ENCODE results near the gene UBE2S. TPM values are rescaled to one million over a fixed set of nuclear protein-coding genes. Genes with fewer than 3 reads are reported as not detected.
"Not testable (repeated sequence)": the region's sequence is repeated elsewhere in the genome, so short reads cannot be mapped to it uniquely, and the experiment has no call there.

Gene UBE2S
- total RNA-seq, 2 donors from 2014 or later = 43.8 to 147 TPM

GRCh38 chr19:55407800-55408532 is 378 bp upstream of the UBE2S start:
- Histone ChIP-seq H3K4me1 (peaks cover 6% of the 10 kb centered on the region), H3K9me3 (no peaks in the 10 kb centered on the region), H3K27me3 (no peaks in the 10 kb centered on the region), H3K36me3 (peaks cover 3% of the 10 kb centered on the region), H3K4me3 (peak overlapping the region; percentile 97), H3K9ac (ENCODE audit: low read depth in 2 of 2, low read length in 2 of 2) (peak overlapping the region; percentile 81 to 97), H3K27ac (peak overlapping the region; percentile 92)
- intact Hi-C loops (cut with DNase I) = no loop called here
- TF ChIP-seq CTCF (IDR thresholded peaks at IDR 0.05) = no peak
- DNase-seq = peak; percentile 98

GRCh38 chr19:55406826-55407549 is 600 bp downstream of the UBE2S start:
- no peaks in the 10 kb centered on the region for H3K27me3 ChIP-seq
- H3K9me3 ChIP-seq = no peaks in the 10 kb centered on the region
- H3K4me1 ChIP-seq = peaks cover 6% of the 10 kb centered on the region
- H3K27ac ChIP-seq = peak overlapping the region; percentile 92
- DNase-seq = no peak
- peak overlapping the region; percentile 97 for H3K4me3 ChIP-seq
- H3K9ac ChIP-seq (ENCODE audit: low read depth in 2 of 2, low read length in 2 of 2) = peak overlapping the region; percentile 81 to 97
- intact Hi-C loops (cut with DNase I) = no loop called here
- H3K36me3 ChIP-seq = peaks cover 12% of the 10 kb centered on the region
- no peak for TF ChIP-seq CTCF (IDR thresholded peaks at IDR 0.05)

- peak overlapping the region; percentile 44 to 81 for H3K9ac ChIP-seq (ENCODE audit: low read depth in 2 of 2, low read length in 2 of 2)
- no peak overlapping the region for H3K27ac ChIP-seq
- intact Hi-C loops (cut with DNase I) = no loop called here
Observed at GRCh38 chr19:55406091-55406825, 1.3 kb downstream of the UBE2S start.

DNA sequence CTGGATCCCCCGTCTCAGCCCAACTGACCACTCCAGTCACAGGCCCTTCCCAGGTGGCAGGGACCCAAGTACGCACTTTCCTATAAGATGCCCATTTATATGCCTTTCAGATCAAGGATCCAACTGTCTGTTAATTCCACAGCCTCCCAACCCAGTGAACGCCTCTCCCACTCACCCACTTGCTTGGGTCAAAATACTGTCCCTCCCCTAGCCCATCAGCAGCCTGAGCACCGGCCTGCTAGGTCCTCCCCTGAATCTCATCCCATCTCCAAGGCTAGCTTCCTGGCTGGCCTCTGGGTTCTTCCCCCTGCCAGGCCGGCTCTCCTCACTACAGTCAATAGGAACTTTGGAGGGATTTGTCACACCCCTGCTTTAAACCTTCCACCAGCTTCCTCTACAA is 1.9 kb downstream of the UBE2S start:
- Histone ChIP-seq H3K27me3 (no peaks in the 10 kb centered on the region), H3K4me3 (no peak overlapping the region), H3K9ac (ENCODE audit: low read depth in 2 of 2, low read length in 2 of 2) (no peak overlapping the region), H3K4me1 (peaks cover 6% of the 10 kb centered on the region), H3K27ac (no peak overlapping the region), H3K36me3 (peaks cover 16% of the 10 kb centered on the region), H3K9me3 (no peaks in the 10 kb centered on the region)
- DNase-seq = no peak
- intact Hi-C loops (cut with DNase I) = no loop called here
- no peak for TF ChIP-seq CTCF (IDR thresholded peaks at IDR 0.05)

More at GRCh38 chr19:55406091-55406825, 1.3 kb downstream of the UBE2S start:
- H3K4me1 ChIP-seq = peaks cover 6% of the 10 kb centered on the region
- no peak for DNase-seq
- peaks cover 16% of the 10 kb centered on the region for H3K36me3 ChIP-seq
- H3K4me3 ChIP-seq = peak overlapping the region; percentile 97
- no peaks in the 10 kb centered on the region for H3K9me3 ChIP-seq
- TF ChIP-seq CTCF (IDR thresholded peaks at IDR 0.05) = no peak
- H3K27me3 ChIP-seq = no peaks in the 10 kb centered on the region

- H3K4me3 ChIP-seq = no peak overlapping the region
- intact Hi-C loops (cut with DNase I) = no loop called here
- no peak overlapping the region for H3K27ac ChIP-seq
- H3K36me3 ChIP-seq = peaks cover 16% of the 10 kb centered on the region
- TF ChIP-seq CTCF (IDR thresholded peaks at IDR 0.05) = no peak
- DNase-seq = no peak
- H3K9me3 ChIP-seq = no peaks in the 10 kb centered on the region
- H3K4me1 ChIP-seq = peaks cover 6% of the 10 kb centered on the region
- no peaks in the 10 kb centered on the region for H3K27me3 ChIP-seq
- H3K9ac ChIP-seq (ENCODE audit: low read depth in 2 of 2, low read length in 2 of 2) = no peak overlapping the region
Observed at GRCh38 chr19:55402509-55402908, 5.1 kb downstream of the UBE2S start.

GRCh38 chr19:55401390-55401789 is 6.2 kb downstream of the UBE2S start:
- H3K9me3 ChIP-seq; DNase-seq; H3K4me3 ChIP-seq; intact Hi-C loops (cut with DNase I); H3K9ac ChIP-seq (ENCODE audit: low read depth in 2 of 2, low read length in 2 of 2); H3K27ac ChIP-seq; H3K4me1 ChIP-seq; H3K27me3 ChIP-seq: not testable (repeated sequence)
- peaks cover 16% of the 10 kb centered on the region for H3K36me3 ChIP-seq

All from colonic mucosa (tissue), 4 donors.